Breast epithelium (tissue), 3 donors: ENCODE measurements around the gene UBE4B.

Experiments used
- CTCF ChIP-seq, 3 donors: fragments of 450-650 bp; IDR thresholded peaks; one replicate each; pipeline ENCODE4 v1.5.1; 2016 to 2017; ENCODE audit warnings: antibody characterized with exemption in 3 of 3, mild to moderate bottlenecking in 3 of 3, moderate library complexity in 3 of 3
- POLR2A ChIP-seq: fragments of 450-650 bp; IDR thresholded peaks from one replicate; pipeline ENCODE4 v1.6.1; 2016; ENCODE audit warnings: antibody characterized with exemption, mild to moderate bottlenecking, moderate library complexity

- TF ChIP-seq CTCF (IDR thresholded peaks at IDR 0.05) (no peak), POLR2A (no peak)
Measured at GRCh38 chr1:10071640-10072039, 38.9 kb downstream of the UBE4B start.
